HPDE6-E6E7 (cell line): ENCODE data around the gene GLS2.
"Not testable (repeated sequence)": the region's sequence is repeated elsewhere in the genome, so short reads cannot be mapped to it uniquely, and the experiment has no call there.

Source experiments
- DNase-seq: peaks from one replicate; pipeline ENCODE4 v3.0.0; 2011; ENCODE audit warnings: missing footprints; ENCODE audit errors: extremely low spot score

GLS2 gene

DNA sequence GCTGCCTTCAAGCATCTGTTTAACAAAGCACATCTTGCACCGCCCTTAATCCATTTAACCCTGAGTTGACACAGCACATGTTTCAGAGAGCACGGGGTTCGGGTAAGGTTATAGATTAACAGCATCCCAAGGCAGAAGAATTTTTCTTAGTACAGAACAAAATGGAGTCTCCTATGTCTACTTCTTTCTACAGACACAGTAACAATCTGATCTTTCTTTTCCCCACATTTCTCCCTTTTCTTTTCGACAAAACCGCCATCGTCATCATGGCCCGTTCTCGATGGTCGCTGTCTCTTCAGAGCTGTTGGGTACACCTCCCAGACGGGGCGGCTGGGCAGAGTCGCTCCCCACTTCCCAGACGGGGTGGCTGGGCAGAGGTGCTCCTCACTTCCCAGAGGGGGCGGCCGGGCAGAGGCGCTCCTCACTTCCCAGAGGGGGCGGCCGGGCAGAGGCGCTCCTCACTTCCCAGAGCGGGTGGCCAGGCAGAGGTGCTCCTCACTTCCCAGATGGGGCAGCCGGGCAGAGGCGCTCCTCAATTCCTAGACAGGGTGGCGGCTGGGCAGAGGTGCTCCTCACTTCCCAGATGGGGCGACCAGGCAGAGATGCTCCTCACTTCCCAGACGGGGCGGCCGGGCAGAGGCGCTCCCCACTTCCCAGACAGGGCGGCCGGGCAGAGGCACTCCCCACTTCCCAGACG is 5.6 kb upstream of the GLS2 start:
- DNase-seq, result not testable (repeated sequence)

- no peak for DNase-seq
Measured at GRCh38 chr12:56490360-56490759, 2.4 kb upstream of the GLS2 start.

DNA sequence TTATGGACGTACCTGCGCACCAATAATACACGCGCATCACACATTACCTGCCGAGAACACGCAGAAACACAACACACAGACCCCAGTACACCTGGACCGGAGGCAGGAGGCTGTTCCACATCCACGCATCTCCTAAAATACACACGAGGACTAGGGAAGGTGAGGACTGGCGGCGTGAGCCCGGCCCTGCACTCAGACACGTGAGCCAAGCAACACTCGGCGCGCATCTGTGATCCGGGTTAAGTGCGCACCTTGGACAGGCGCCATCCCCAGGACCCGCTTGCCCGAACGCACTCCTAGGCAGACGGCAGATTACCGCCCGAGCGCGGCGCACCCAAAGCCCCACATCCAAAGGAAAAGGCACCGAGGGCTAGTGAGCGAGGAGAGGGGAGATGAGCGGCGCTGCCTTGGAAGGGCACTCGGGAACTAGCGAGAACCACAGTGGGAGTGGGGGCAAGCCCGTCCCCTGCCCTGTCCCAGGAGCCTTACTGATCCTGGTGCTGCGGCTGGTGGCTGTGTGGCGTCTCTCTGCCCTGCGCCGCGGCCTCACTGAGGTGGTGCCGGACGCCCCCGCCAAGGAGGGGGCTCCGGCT is 417 bp downstream of the GLS2 start:
- DNase-seq, result no peak

DNA sequence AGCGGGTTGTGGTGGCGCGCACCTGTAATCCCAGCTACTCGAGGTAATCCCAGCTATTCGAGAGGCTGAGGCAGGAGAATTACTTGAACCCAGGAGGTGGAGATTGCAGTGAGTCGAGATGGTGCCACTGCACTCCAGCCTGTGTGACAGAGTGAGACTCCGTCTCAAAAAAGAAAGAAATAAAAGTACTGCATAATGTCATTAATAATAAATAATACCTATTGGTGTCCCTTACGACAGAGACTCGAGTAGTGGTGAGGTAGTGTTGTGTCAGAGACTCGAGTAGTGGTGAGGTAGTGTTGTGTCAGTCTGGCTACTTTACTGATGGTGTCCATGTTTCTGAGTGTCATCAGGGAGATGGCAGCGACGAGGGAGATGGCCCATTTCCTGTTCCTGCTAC is 1.3 kb downstream of the GLS2 start:
- no peak for DNase-seq

DNA sequence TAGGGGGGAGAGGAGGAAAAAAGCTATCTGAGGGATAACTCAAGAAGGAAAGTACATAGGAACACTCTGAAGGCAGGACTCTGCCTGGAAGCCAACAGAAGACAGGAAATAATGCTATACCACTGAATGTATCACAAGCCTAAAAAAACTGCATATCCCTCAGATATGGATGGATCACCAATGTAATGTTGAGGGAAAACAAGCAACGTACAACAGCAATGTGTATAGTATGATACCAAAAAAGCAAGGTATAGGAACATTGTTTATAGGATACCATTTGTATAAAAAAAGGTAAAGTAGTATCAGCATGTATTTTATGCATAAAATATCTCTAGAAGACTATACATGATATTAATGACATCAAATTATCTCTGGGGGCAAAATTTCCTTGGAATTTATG is 3.4 kb downstream of the GLS2 start:
- DNase-seq, result no peak

DNA sequence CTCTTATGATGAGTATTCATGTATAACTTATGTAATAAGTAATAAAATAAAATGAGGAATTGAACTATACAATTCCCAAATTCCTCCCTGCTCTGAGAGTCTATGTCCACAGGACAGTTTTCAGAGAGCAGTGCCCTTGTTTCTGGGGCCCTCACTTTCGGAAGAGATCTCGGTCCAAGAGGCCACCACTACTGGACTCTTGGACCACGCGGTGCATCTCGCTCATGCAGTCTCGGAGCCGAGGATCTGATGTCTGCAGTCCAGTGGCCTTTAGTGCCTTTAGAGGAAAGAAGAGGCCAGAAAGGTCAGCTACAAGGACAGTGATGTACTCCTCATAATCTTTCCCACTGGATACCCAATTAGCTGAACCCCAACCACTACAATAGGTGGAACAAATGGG is 8.3 kb downstream of the GLS2 start:
- no peak for DNase-seq

GRCh38 chr12:56477521-56478225 is 10.3 kb downstream of the GLS2 start:
- no peak for DNase-seq

DNA sequence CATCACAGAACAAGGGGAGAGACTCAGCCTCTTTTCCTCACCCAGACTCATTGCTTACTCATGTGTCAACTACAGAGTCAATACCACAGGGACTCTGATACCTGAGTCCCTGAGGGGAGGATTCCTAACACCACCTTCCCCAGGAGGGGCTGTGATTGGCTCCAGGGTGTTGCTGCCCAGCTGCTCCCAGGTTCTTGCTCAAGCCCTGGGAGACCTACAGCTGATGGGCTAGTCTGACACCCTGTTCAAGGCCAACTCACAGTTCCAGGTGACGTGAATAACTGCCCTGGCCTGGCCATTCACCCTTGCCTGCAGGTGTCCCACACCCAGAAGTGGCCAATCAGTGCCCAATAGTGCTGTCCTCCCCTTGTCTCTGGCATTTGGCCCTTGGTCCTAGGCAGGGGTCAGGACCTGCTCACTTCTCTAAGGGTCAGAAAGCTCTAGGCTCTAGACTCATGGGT is 11.0 kb downstream of the GLS2 start:
- no peak for DNase-seq

DNA sequence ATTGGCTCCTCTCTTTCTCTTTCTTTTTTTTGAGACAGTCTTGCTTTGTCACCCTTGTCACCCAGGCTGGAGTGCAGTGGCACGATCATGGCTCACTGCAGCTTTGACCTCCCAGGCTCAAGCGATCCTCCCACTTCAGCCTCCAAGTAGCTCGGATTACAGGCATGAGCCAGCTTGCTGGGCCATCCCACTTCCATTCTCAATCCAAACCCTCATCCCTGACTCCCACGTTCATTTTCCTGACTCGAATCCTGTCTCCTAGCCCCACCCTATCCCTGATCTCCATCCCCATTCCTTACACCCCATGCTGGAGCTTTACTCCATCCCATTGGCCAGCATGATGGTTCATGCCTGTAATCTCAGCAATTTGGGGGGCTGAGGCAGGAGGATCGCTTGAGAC is 11.8 kb downstream of the GLS2 start:
- DNase-seq, result no peak

DNA sequence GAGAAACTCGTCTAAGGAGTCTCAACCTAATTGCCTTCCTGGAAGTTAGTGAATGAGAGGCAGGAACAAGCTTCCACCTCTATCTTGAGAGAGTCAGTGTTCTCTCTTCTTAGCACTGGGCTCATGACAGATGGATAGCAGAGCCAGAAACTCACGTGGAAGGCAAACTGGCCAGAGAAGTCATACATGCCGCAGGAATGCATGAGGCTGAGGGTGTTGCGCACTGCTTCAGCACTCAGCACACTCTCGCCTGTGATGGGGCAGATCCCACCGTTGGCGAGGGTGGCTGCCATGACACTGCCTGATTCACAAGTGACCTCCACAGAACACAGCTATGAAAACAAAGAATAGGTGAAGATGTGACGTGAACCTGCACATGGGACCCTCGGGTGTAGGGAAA is 13.6 kb downstream of the GLS2 start:
- no peak for DNase-seq

DNA sequence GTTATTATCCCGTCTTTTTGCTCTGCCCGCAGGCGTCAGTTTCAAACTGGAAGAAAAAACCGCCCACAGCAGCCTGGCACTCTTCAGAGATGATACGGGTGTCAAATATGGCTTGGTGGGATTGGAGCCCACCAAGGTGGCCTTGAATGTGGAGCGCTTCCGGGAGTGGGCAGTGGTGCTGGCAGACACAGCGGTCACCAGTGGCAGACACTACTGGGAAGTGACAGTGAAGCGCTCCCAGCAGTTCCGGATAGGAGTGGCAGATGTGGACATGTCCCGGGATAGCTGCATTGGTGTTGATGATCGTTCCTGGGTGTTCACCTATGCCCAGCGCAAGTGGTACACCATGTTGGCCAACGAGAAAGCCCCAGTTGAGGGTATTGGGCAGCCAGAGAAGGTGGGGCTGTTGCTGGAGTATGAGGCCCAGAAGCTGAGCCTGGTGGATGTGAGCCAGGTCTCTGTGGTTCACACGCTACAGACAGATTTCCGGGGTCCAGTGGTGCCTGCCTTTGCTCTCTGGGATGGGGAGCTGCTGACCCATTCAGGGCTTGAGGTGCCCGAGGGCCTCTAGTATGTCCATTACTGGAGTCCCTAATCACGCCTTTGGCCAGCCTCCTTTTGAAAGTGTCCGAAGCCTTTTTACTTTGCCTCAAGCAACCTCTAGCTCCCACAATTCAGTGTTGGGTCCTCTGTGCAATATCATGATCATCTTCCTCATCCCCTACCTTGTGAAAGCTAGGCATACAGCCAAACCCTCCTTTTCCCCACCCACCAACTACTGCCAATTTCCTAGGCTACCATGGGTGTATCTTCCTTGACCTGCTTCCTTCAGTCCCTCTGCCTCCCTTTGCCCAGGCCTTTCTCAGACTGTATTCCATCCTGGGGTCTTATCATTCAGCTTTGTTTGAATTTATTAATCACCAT is 18.7 kb downstream of the GLS2 start:
- no peak for DNase-seq

DNA sequence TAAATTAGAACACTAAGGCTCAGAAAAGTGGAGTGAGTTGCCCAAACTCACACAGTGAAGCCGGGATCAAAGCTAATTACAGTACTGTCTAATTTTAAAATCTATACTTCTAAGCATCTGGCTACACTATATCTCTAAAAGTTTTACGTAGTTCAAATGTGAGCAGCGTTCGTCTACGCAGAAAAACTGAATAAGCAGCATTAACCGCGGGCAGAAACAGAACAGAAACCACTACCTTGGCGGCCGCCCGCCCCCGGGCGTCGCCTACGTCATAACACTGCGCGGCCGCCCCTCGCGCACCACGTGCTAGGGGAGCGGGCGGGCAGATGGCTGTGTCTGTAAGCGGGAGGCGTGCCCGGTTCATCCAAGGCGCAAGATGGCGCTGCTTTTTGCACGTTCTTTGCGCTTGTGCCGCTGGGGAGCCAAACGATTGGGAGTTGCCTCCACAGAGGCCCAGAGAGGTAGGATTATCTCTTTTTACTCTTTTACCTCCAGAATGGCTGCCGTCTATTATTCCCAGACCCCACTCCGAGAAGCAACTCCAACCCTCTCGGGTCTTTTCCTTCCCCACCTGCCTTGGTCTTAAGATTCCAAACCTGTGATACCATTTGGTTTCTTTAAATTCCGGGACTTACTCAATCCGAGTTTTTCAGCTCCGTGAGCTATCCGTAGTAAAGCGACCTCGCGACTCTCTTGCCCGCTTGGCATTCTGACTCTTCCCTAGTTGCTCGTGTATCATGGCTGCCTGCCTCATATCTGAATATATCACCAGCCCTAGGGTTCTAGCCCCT is 19.6 kb downstream of the GLS2 start, which contains the start of gene SPRYD4:
TSS of gene SPRYD4 (plus strand) at position 363 of the 791 bp plus-strand sequence. CDS start at position 377, 14 bp downstream.
- peak; percentile 86 for DNase-seq

GRCh38 chr12:56462565-56462964 is 25.4 kb downstream of the GLS2 start:
- DNase-seq, result no peak

DNA sequence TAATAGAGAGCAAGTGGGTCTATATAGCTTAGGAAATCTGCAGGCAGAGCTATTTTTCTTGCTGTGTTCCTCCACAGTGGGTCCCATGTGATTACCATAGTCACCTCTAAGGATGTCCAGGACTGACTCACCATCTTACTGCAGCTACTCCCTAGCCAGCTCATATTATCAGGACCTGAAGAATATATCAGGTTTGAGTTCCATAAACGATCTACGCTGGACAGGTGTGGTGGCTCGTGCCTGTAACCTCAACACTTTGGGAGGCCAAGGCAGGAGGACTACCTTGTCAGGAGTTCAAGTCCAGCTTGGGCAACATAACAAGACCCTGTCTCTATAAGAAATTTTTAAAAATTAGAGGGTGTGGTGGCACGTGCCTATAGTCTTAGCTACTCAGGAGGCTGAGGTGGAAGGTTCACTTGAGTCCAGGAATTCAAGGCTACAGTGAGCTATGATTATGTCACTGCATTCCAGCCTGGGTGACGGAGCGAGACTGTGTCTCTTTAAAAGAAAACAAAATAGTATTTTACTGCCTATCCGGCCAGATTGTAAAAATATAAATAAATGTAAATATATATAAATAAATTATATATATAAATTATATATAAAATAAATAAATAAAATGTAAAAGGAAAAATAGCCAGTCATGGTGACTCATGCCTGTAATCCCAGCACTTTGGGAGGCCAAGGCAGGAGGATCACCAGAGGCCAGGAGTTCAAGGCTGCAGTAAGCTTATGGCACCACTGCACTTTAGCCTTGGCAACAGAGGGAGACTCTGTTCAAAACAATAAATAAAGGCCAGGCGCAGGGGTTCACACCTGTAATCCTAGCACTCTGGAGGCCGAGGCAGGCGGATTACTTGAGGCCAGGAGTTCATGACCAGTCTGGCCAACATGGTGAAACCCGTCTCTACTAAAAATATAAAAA is 26.5 kb downstream of the GLS2 start:
- DNase-seq, result peak; percentile 58

- no peak for DNase-seq
Measured at GRCh38 chr12:56457817-56458216, 30.1 kb downstream of the GLS2 start.

DNA sequence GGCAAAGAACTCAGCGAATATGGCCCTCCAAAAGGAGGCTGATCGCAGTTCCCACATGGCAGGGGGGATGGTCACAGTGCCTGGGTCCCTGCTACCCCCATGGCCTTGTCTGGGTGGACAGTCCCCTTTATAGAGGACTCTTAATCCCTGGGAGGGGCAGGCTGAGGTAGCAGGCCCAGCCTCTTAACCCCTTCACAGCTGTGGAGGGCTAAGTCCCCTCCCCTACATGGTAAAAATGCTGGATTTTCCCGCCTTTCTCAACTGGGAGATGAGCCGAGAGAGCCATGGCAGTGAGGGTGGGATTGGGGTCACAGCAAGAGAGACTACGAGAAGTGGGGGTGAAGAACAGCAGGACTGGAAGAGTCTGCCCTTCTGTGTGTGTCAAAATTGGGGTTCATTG is 33.4 kb downstream of the GLS2 start, which contains the start of gene MIP:
TSS of gene MIP (minus strand) at position 101 of the 400 bp plus-strand sequence. CDS start at position 57, 44 bp downstream.
- no peak for DNase-seq

- no peak for DNase-seq
Measured at GRCh38 chr12:56451147-56451546, 36.8 kb downstream of the GLS2 start.

GRCh38 chr12:56450241-56450640 is 37.7 kb downstream of the GLS2 start:
- DNase-seq, result no peak

DNA sequence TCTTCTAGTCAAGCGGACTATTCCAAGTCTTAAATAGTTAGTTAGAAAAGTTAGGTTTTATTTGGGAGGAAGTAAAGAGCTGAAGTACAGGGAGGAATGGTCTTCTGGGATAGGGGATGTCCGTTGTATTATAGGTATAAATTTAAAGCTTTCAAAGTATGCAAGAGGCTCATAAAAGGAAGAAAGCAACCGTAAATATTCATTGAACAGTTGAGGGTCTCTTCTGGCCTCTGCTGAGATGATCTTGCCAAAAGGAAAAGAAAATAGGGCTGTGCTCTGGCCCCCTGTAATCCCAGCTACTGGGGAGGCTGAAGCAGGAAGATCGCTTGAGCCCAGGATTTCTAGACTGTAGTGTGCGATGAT is 38.4 kb downstream of the GLS2 start:
- DNase-seq, result no peak
